HG03103 (cell line): ENCODE data around the gene MTOR.
A peak's percentile ranks its signal among the peaks of the same experiment; 100 is the strongest.
"Not testable (repeated sequence)": the region's sequence is repeated elsewhere in the genome, so short reads cannot be mapped to it uniquely, and the experiment has no call there.

Experiments
- ATAC-seq: cut with Tn5 transposase; IDR thresholded peaks from one replicate; pipeline ENCODE4 v1.9.1; 2021; ENCODE audit warnings: low read depth; ENCODE audit not compliant: unreplicated experiment

The MTOR gene

DNA sequence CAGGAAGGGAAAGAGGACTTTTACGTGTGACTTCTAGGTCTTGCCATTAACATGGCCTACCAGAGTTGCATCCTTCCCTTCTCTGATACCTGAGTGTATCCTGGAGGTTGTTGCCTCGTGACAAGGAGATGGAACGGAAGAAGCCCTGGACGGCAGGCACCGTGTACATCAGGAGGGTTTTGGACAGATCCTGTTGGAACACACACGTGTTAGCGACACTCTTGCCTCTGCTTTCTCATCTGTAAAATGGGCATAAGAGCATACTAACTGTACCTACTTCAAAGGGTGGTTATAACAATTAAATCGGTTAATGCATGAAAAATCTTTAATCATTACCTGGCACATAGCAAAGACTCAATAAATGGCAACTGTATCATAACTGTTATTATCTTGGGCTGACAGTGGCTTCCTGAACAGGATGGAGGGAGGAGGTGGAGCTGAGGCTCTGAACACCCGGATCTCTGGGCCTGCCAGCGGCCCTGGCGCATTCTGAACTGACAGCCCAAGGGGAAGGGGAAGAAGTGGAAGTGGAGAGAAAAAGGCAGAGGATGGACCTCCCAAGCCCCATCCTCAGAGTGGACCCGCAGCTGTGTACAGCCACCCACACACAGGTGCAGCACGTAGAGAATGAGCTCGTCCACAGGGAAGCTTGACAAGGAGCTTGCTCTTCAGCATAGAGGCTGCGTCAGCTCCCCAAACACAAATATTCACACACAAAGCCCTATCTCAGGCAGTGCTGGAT is 132.5 kb downstream of the MTOR start:
- no peak for ATAC-seq

GRCh38 chr1:11126569-11126968 is 135.8 kb downstream of the MTOR start:
- no peak for ATAC-seq

- no peak for ATAC-seq
Observed at GRCh38 chr1:11125931-11126330, 136.4 kb downstream of the MTOR start.

DNA sequence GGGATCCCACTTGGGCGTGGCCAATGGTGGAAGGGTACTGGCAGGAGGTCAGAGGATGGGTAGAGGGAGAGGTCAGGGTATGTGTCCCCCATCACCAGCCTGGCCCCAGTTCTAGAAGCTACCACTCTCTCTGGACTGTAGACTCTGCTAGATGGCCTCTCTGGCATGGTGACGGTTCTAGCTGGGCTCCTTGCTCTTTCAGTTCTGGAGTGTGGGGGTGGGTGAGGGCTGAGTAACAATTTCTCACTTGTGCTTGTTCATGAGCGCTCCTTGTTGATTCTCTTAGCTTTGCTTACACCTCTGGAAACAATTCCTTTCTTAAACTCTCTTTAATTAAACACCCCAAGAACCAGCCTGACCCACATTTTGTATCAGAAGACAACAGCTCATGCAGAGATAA is 137.4 kb downstream of the MTOR start:
- ATAC-seq = no peak

- no peak for ATAC-seq
Observed at GRCh38 chr1:11116318-11116717, 146.0 kb downstream of the MTOR start.

DNA sequence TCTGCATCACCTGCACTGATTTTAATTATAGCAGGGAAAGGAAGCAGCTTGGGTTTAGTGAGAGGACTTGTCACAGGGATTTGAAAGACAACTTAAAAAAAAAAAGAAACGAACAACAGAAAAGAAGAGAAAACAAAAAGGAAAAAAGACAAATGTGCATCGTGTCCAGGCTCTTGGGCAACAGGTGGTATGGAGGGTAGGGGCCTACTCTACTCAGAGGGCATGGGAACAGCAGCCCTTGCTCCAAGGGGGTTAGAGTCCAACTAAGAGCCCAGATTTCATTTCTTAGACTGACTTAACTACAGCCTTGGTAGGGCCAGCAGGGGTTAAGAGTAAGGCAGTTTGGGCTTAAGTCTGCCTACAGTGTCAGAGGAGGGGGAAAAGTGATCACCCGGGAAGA is 147.4 kb downstream of the MTOR start:
- ATAC-seq = no peak

DNA sequence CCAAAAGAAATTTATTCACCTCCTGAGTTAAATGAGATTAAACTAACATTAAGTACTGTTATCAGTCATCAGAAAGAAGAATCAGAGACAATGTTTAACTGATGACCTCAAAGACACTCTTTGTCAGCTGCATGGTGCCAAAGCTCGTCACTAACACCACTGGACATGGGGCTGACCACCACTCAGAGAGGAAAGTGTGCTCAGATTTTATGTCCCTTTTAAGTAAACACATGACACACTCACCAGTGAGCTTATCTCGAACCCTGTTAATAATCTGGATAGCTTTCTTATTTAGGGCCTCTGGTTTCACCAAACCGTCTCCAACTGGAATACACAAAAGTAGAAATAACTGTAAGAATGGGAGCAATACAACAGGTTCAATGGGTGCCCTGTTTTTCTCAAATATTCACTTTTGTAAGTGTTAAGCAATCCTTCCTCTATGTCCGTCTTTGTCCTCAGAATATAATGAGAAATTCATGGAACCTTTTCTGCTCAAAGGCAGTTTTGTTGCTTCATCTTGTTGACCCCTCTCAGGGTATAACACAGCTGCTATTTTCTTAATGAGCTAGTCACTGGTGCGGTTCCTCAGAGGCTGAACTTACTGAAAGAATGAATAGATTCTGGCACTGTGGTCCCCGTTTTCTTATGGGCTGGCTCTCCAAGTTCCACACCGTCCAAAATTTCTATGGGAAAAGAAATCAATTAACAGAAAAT is 153.1 kb downstream of the MTOR start:
- ATAC-seq = no peak

- no peak for ATAC-seq
Observed at GRCh38 chr1:11107599-11107998, 154.8 kb downstream of the MTOR start.

- no peak for ATAC-seq
Observed at GRCh38 chr1:11105586-11105985, 156.8 kb downstream of the MTOR start.

GRCh38 chr1:11101347-11101746 is 161.0 kb downstream of the MTOR start:
- no peak for ATAC-seq

GRCh38 chr1:11100806-11101205 is 161.5 kb downstream of the MTOR start:
- ATAC-seq = not testable (repeated sequence)

DNA sequence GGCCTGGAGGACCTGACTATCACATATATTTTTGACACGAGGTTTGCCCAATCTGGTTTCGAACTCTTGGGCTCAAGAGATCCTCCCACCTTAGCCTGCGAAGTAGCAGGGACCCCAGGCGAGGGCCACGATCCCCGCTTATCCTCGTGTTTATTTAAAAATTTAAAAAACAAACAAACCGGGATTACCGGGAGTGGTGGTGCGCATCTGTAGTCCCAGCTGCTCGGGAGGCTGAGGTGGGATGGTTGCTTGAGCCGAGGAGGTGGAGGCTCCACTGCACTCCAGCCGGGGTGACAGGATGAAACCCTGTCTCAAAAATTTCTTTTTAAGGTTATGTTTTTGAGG is 162.2 kb downstream of the MTOR start:
- ATAC-seq = no peak

- peak; percentile 81 for ATAC-seq
Observed at GRCh38 chr1:11099310-11100148, 162.8 kb downstream of the MTOR start, which contains the start of gene EXOSC10. Gene EXOSC10 (minus strand): TSS chr1:11099869. CDS start chr1:11099831, 38 bp downstream.

DNA sequence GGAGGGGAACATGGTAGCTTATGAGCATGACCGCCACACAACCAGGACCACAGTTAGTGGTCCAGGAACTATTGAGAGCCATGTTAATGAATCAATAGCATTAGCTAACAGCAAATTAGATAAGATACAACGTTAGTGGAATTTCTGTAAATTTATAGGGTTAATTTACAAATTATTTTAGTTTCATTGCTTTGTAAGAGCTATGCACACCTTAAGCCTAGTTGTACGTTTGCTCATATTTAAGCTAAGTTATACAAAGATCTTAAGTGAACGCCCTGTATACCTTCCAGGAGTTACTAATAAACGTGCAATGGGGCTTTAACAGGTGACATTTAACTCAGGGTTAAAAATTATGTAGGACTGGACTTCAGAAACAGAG is 163.4 kb downstream of the MTOR start:
- no peak for ATAC-seq

DNA sequence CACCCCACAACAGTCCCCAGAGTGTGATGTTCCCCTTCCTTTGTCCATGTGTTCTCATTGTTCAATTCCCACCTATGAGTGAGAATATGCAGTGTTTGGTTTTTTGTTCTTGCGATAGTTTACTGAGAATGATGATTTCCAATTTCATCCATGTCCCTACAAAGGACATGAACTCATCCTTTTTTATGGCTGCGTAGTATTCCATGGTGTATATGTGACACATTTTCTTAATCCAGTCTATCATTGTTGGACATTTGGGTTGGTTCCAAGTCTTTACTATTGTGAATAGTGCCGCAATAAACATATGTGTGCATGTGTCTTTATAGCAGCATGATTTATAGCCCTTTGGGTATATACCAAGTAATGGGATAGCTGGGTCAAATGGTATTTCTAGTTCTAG is 178.6 kb downstream of the MTOR start:
- ATAC-seq = not testable (repeated sequence)

- ATAC-seq = no peak
Observed at GRCh38 chr1:11080931-11081330, 181.4 kb downstream of the MTOR start.

DNA sequence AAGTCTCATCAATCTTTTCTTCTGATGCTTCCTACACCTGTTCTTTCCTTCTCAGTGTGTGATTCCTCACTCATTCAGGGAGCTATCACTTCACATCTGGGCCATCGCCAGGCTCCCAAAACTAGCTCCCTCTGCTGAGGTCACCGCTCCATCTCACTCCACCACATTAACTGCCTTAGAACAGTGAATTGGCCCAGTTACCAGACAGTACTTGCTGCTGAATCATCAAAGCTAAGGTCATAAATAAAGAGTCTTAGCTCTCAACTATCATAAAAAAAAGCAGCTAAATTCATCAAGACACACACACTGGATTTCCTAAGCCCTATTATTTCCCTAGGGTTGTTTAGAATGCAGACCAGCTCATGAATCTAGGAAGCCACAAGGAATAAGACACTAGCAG is 183.7 kb downstream of the MTOR start:
- ATAC-seq = no peak

GRCh38 chr1:11073398-11073797 is 189.0 kb downstream of the MTOR start:
- not testable (repeated sequence) for ATAC-seq

- ATAC-seq = no peak
Observed at GRCh38 chr1:11072216-11072917, 190.0 kb downstream of the MTOR start.

- ATAC-seq = no peak
Observed at GRCh38 chr1:11071463-11072215, 190.7 kb downstream of the MTOR start.
